Activated T-cell treated with anti-CD3 and anti-CD28 coated beads, Interleukin-2, amount 50 U/mL, for 72 hours (primary cell): ENCODE data around the gene APMAP. TPM values are rescaled to one million over a fixed set of nuclear protein-coding genes. Genes with fewer than 3 reads are reported as not detected.

Experiments
- ATAC-seq, 2 donors: fragments of 150-1000 bp; cut with Tn5 transposase; replicated peaks in 1 of 2; 2 replicates each; pipeline ENCODE4 v1.10.0; 2021; ENCODE audit warnings: moderate library complexity in 2 of 2, mild to moderate bottlenecking in 1 of 2
- DNase-seq, 2 donors: peaks; one replicate each; pipeline ENCODE4 v3.0.0; 2021 to 2022; ENCODE audit warnings: mixed read lengths in 1 of 2
- H3K27ac Mint-ChIP-seq: one replicate; pipeline ENCODE4 v1.8.0; 2022; ENCODE audit warnings: mild to moderate bottlenecking, moderate library complexity, mixed read lengths
- H3K27me3 Mint-ChIP-seq: one replicate; pipeline ENCODE4 v1.8.0; 2022; ENCODE audit warnings: low read depth, mixed read lengths
- H3K36me3 Mint-ChIP-seq, 2 donors: one replicate each; pipeline ENCODE4 v1.8.0; 2022; ENCODE audit warnings: mixed read lengths in 2 of 2, mild to moderate bottlenecking in 1 of 2; ENCODE audit not compliant: insufficient read depth in 2 of 2
- H3K4me1 Mint-ChIP-seq: one replicate; pipeline ENCODE4 v1.8.0; 2022; ENCODE audit warnings: low read depth, mixed read lengths
- H3K4me3 Mint-ChIP-seq, 2 donors: one replicate each; pipeline ENCODE4 v1.8.0; 2022; ENCODE audit warnings: mild to moderate bottlenecking in 2 of 2, mixed read lengths in 2 of 2, moderate library complexity in 2 of 2
- H3K9me3 Mint-ChIP-seq, 2 donors: one replicate each; pipeline ENCODE4 v1.8.0; 2022; ENCODE audit warnings: mixed read lengths in 2 of 2
- total RNA-seq, 2 donors: library from RNA; stranded (reverse); gene quantifications; one replicate each; pipeline ENCODE4 v1.2.3, GENCODE V29; 2022

APMAP gene
- total RNA-seq, 2 donors from 2014 or later = 65.2 to 70.2 TPM

DNA sequence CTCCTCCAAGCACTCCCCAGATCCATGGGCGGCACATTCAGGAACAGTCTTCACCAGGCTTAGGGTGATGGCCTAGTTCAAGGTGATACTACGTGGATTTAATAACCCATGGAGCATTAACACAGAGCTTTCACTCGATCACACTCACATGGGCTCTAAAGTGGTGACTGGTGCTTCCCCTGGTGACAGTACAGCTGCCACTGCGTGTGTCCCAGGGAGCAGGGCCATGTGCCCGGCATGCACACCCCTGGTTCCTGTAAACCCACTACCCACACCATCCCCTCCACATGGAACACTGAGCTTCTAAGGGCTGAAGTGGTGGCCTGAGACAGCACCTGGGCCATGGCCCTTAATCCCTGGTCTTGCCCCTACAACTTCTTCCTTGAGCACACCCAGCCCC, 27.8 kb upstream of the APMAP start:
- no peak overlapping the region for H3K27ac Mint-ChIP-seq
- DNase-seq (no peak), ATAC-seq (no peak)
- H3K9me3 Mint-ChIP-seq = no peaks in the 10 kb centered on the region
- H3K4me3 Mint-ChIP-seq = no peak overlapping the region
- H3K36me3 Mint-ChIP-seq = no peaks in the 10 kb centered on the region
- H3K4me1 Mint-ChIP-seq = peaks cover 5% of the 10 kb centered on the region
- H3K27me3 Mint-ChIP-seq = no peaks in the 10 kb centered on the region

DNA sequence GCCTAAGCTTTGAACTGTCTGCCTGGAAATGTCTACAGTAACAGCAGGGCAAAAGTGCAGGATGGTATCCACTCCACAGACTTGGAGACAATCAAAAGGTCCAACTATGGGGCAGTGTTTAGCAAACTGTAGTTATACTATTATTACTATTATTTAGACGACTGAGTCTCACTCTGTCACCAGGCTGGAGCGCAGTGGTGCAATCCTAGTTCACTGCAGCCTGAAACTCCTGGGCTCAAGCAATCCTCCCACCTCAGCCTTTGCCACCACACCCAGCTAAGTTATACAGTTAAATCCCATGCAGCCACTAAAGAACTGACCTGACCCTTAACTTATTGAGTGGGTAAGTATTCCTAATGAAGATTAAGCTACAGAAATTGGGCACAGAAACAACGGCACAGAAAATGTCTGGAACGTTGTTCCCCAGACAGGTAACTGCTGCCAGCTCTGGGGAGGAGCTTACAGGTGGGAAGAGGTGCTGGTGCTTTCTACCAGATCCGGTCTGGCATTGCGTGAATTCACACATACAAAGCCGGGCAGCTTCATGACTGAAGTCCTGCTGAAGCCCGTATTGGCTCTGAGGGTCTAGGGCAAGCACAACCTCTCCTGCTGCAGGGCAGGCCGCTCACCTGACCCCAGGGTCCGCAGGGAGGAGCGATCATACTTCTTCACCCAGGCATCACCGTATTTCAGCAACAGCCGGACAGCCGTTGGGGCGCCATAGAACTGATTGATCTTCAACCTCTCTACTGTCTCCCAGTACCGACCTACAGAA, 27.0 kb upstream of the APMAP start:
- DNase-seq (no peak), ATAC-seq (no peak)
- Mint-ChIP-seq H3K27ac (no peak overlapping the region), H3K9me3 (no peaks in the 10 kb centered on the region), H3K4me1 (peaks cover 2% of the 10 kb centered on the region), H3K4me3 (no peak overlapping the region), H3K27me3 (no peaks in the 10 kb centered on the region), H3K36me3 (no peaks in the 10 kb centered on the region)

DNA sequence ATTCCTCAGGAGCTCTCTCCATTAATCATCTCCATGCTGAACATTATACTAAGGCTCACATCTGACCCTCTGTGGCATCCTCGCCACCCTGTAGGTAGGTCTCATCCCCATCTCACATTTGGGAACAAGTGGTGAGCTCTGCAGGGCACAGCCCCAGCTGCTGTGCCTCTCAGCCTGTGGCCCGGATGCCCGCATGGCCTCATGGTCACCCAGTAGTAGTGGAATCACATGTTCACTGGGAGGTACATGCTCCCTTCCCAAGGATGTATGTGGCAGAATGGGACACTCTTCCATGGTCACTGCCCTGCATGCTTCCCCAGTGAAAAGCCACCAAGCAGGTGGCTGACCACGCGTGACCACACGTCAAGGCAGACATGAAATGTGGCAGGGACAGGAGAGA, 26.3 kb upstream of the APMAP start:
- Mint-ChIP-seq H3K4me1 (no peaks in the 10 kb centered on the region), H3K27me3 (no peaks in the 10 kb centered on the region), H3K9me3 (no peaks in the 10 kb centered on the region), H3K27ac (no peak overlapping the region), H3K4me3 (no peak overlapping the region), H3K36me3 (no peaks in the 10 kb centered on the region)
- DNase-seq (no peak), ATAC-seq (no peak)

DNA sequence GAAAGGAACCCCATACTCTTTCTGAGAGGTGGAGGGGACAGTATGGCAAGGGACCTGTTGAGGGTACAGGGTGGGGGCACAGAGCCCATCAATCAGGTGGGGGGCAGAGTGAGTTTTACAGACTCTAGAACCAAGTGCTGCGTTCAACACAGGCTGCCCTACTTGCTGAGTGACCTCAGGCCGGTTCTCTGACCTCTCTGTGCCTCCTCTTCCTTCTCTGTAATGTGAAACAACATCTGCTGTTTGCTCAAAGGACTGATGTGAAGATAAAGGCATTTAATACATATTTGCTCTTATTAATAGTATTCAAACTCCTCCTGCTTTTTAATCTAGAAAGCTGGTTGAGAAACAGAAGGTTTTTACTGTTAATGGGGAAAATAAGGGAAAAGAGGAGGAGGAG, 25.9 kb upstream of the APMAP start:
- Mint-ChIP-seq H3K27me3 (no peaks in the 10 kb centered on the region), H3K4me1 (no peaks in the 10 kb centered on the region), H3K27ac (no peak overlapping the region), H3K9me3 (no peaks in the 10 kb centered on the region), H3K36me3 (no peaks in the 10 kb centered on the region), H3K4me3 (no peak overlapping the region)
- DNase-seq (no peak), ATAC-seq (no peak)

DNA sequence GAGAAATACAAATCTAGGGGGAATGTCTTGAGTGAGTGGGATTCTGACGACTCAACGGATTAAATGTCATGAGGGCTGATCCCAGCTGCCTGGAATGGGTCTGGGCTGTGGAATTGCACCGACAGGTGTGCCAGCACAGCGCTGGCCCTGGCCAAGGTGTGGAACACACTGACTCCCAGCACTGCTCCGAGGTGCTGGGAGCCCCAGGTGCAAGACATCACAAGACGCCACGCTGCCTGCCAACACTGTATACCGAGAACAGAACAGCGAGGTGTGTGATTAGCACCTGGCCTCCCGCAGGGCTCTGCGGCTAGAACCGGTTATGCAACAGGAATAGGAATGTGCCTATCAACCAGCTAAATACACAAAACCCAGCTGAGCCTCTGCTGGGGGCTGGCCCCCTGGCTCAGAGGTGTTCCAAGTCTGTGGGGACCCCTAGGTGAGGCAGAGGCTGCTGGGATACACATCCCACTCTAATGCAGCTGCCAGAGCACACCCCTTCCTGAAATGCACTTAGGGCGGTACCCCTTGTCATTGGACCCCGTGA, 24.8 kb upstream of the APMAP start:
- H3K9me3 Mint-ChIP-seq = no peaks in the 10 kb centered on the region
- ATAC-seq = no peak
- H3K36me3 Mint-ChIP-seq = no peaks in the 10 kb centered on the region

DNA sequence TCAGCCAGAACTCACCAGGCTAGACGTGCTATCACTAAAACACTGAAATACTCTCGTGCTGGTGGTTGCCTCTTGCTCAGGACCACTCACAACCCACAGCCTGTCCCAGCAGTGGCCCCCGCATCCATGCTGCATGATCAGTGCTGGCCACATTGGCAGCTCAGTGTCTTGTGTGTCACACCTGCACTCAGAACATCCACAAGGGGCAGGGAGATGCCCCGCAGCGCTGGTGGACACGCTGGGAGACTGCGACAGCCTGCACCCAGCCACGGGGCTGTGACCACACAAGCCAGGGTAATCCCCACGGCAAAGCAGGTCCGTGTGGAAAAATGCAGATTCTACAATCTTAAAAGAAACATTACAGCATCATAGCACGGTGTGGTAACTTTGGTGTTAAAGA, 23.9 kb upstream of the APMAP start:
- H3K4me1 Mint-ChIP-seq = no peaks in the 10 kb centered on the region
- no peak overlapping the region for H3K27ac Mint-ChIP-seq
- ATAC-seq (no peak), DNase-seq (no peak)
- H3K36me3 Mint-ChIP-seq = no peaks in the 10 kb centered on the region
- H3K4me3 Mint-ChIP-seq = no peak overlapping the region
- H3K27me3 Mint-ChIP-seq = no peaks in the 10 kb centered on the region
- H3K9me3 Mint-ChIP-seq = no peaks in the 10 kb centered on the region

More for the DNA sequence above, 24.8 kb upstream of the APMAP start:
- H3K27ac Mint-ChIP-seq = no peak overlapping the region
- no peaks in the 10 kb centered on the region for H3K27me3 Mint-ChIP-seq
- no peak overlapping the region for H3K4me3 Mint-ChIP-seq
- no peak for DNase-seq
- H3K4me1 Mint-ChIP-seq = no peaks in the 10 kb centered on the region

DNA sequence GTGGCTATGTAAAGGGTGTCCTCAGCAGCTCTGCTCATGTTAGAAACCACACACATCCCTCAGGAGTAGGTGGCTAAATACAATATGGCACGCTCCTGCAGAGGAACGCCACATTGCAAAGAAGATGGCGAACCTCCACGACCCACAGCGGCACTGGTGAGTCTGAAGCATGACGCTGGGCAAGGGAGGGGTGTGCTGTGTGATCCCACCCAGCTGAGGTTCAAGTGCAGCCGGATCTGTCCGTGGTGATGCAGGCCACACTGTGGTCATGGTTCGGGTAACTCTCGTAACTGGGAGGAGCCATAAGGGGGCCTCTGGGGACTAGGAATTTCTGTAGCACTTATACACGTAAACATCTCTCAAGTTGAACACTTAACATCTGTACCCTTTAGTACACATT, 23.4 kb upstream of the APMAP start:
- DNase-seq = no peak
- Mint-ChIP-seq H3K36me3 (no peaks in the 10 kb centered on the region), H3K4me1 (no peaks in the 10 kb centered on the region), H3K9me3 (no peaks in the 10 kb centered on the region), H3K27me3 (no peaks in the 10 kb centered on the region), H3K27ac (no peak overlapping the region), H3K4me3 (no peak overlapping the region)
- no peak for ATAC-seq

DNA sequence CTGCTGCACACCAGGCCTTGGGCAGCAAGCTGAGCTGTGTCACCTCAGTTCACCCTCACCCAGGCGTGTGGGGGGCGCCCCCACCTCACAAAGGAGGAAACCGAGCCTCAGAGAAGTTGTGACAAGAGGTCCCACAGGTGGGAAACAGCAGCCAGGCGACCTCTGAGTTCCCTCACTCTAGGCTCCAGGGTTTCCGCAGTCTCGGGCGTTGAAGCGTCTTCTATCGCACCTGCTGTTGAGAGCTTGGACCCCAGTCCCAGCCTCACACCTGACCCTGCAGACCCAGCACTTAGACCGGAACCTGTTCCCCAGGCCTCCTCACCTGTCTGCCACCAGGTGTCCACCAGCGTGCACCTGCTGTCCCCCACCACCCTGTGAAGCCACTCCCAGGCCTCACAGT, 22.3 kb upstream of the APMAP start:
- no peaks in the 10 kb centered on the region for H3K9me3 Mint-ChIP-seq
- H3K4me1 Mint-ChIP-seq = no peaks in the 10 kb centered on the region
- DNase-seq (no peak), ATAC-seq (no peak)
- H3K4me3 Mint-ChIP-seq = no peak overlapping the region
- no peak overlapping the region for H3K27ac Mint-ChIP-seq
- peaks cover 0 to 2% of the 10 kb centered on the region in 2 donors for H3K36me3 Mint-ChIP-seq
- H3K27me3 Mint-ChIP-seq = no peaks in the 10 kb centered on the region

DNA sequence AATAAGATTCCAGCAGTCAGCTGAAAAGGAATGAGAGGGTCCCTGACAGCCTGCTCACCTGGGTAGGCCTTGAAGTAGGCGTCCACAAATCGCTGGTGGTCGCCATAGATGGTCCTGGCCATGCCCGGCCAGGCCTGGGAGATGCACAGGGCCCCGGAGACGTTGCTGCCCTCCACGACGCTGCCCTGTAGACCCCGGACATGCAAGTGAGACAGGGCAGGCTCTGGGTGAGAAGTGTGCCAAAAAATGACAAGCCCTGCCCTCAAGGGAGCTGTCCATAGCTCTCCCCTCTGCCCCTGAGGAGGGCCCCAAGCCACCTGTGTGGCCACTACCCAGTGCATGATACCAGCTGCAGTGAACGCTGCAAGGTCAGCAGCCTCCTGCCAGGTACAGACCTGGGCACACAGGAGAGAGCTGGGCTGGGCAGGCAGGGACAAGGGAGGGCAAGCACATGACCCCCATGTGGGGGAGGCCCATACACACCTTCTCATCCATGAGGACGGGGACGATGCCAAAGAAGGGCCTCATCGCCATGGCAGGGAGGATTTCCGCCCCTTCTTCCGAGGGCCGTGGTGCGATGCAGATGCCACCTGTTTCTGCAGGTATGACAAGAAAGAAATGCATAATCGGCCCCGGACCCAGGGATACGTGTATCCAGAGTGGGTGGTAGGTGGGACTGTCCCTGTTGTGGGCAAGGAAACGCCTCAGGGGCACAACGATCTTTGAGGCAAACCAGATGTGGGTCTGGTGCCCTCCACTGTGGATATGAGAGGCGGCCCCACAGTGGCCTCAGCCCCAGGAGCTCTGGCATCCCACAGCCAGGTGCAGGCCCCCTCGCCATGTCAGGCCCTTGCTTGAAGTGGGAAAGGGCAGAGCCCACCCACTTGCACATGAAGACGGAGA, 21.2 kb upstream of the APMAP start:
- no peak overlapping the region for H3K27ac Mint-ChIP-seq
- DNase-seq (no peak), ATAC-seq (no peak)
- H3K9me3 Mint-ChIP-seq = no peaks in the 10 kb centered on the region
- no peak overlapping the region for H3K4me3 Mint-ChIP-seq
- no peaks in the 10 kb centered on the region for H3K4me1 Mint-ChIP-seq
- H3K36me3 Mint-ChIP-seq = peaks cover 0 to 2% of the 10 kb centered on the region in 2 donors
- H3K27me3 Mint-ChIP-seq = no peaks in the 10 kb centered on the region

DNA sequence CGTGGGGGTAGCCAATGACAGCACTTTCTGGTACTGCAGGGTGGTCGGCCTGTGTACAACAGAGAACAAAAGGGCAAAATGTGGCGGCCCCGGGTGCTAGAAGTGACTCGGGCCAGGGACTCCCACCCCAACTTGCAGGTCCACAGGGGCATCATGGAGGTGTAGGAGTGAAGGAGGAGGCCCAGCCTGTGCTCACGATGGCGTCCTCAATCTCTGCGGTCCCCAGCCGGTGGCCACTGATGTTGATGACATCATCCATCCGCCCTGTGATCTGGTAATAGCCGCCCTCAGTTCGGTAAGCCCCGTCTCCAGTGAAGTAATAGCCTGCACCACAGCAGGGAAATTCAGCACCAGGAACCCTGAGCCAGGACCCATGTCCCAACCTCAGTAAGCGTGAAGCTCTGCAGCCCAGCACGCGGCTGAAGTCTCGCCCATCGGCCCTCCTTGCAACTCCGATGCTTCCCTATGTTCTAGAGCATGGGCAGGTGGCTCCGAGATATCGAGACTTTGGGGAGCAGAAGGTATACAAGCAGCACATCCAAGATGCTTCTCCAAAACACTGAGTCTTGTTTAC, 20.2 kb upstream of the APMAP start:
- no peak for ATAC-seq
- Mint-ChIP-seq H3K36me3 (peaks cover 1 to 4% of the 10 kb centered on the region in 2 donors), H3K27me3 (no peaks in the 10 kb centered on the region), H3K9me3 (no peaks in the 10 kb centered on the region), H3K4me3 (no peak overlapping the region), H3K4me1 (no peaks in the 10 kb centered on the region), H3K27ac (no peak overlapping the region)
- DNase-seq = no peak

DNA sequence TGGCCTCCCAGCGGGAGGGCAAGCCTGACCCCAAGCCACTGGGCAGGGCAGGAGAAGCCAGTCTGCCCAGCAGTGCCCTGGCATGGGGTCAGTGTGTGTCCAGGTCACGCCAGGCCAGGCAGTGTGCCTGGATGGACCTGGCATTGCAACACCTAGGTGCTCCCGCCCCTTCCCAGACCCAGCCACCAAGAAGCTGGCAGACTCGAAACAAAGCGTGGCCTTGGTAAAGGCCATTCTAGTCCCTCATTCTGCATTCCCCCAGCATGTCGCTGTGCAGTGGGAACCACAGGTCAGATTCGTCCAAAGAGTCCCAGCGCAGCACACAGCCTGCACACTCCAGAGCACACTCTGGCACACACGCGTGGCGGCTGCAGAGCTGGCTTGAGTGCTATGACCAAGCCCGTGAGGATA, 19.3 kb upstream of the APMAP start:
- Mint-ChIP-seq H3K9me3 (no peaks in the 10 kb centered on the region), H3K4me1 (no peaks in the 10 kb centered on the region), H3K4me3 (no peak overlapping the region), H3K27ac (no peak overlapping the region), H3K36me3 (peaks cover 3 to 5% of the 10 kb centered on the region in 2 donors), H3K27me3 (no peaks in the 10 kb centered on the region)
- no peak for ATAC-seq
- DNase-seq = no peak

DNA sequence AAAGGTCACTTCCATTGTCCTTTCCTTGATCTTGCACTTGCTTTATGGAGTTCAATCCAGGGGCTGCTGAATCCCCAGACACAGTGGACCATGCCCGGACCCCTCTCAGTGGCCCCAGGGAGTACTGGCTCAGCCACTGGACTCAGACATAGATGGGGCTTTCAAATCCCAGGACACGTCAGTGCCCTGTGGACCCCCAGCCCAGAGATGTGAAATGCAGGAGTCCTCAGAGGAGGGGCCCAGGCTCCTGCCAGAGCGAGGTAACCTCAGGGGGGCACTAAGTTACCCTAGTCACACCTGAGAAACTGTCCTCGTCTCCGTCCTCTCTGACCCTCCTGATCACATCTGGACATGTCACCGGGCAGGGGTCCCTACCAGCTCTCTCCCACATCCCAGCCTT, 18.7 kb upstream of the APMAP start:
- H3K27ac Mint-ChIP-seq = no peak overlapping the region
- no peaks in the 10 kb centered on the region for H3K27me3 Mint-ChIP-seq
- DNase-seq = no peak
- H3K9me3 Mint-ChIP-seq = no peaks in the 10 kb centered on the region
- no peak overlapping the region for H3K4me3 Mint-ChIP-seq
- peaks cover 4 to 5% of the 10 kb centered on the region in 2 donors for H3K36me3 Mint-ChIP-seq
- ATAC-seq = no peak
- H3K4me1 Mint-ChIP-seq = no peaks in the 10 kb centered on the region
